NB4 (cell line): ENCODE results near the gene NALF2.

Experiments
- DNase-seq: peaks from one replicate; pipeline ENCODE4 v3.0.0; 2010; ENCODE audit warnings: low read depth
- H3K4me3 ChIP-seq: one replicate; pipeline ENCODE4 v1.5.1; 2011; ENCODE audit warnings: mild to moderate bottlenecking, low read depth, low read length, moderate library complexity
- CTCF ChIP-seq: IDR thresholded peaks from one replicate; pipeline ENCODE4 v1.5.1; 2012; ENCODE audit warnings: low read depth, low read length
- MAX ChIP-seq: IDR thresholded peaks from 2 replicates; pipeline ENCODE4 v1.6.1; 2011; ENCODE audit warnings: low read depth, low read length
- MYC ChIP-seq: IDR thresholded peaks from 2 replicates; pipeline ENCODE4 v1.6.1; 2011; ENCODE audit warnings: low read depth, low read length
- POLR2A ChIP-seq: IDR thresholded peaks from 2 replicates; pipeline ENCODE4 v1.6.1; 2011; ENCODE audit warnings: mild to moderate bottlenecking; ENCODE audit not compliant: insufficient read length; ENCODE audit errors: extremely low read depth

NALF2 gene

GRCh38 chrX:69503782-69504625 lies at the start of gene NALF2:
Gene NALF2 (plus strand): TSS chrX:69504326. CDS start chrX:69505283, 957 bp downstream.
- peak; percentile 12 for DNase-seq
- TF ChIP-seq CTCF (no peak), MYC (no peak), MAX (no peak), POLR2A (no peak)
- no peak within 1 kb of the TSS for H3K4me3 ChIP-seq

GRCh38 chrX:69457756-69458155 lies 46.4 kb upstream of the NALF2 start:
- no peak for DNase-seq
- H3K4me3 ChIP-seq = no peak overlapping the region
- TF ChIP-seq POLR2A (no peak), MYC (no peak), CTCF (no peak), MAX (no peak)

GRCh38 chrX:69466546-69466945 lies 37.6 kb upstream of the NALF2 start:
- DNase-seq = no peak
- TF ChIP-seq MAX = no peak
- TF ChIP-seq CTCF = no peak
- TF ChIP-seq MYC = no peak
- no peak for TF ChIP-seq POLR2A
- H3K4me3 ChIP-seq = no peak overlapping the region

- no peak overlapping the region for H3K4me3 ChIP-seq
- no peak for TF ChIP-seq POLR2A
- no peak for TF ChIP-seq CTCF
- no peak for TF ChIP-seq MYC
- no peak for TF ChIP-seq MAX
- no peak for DNase-seq
Observed at GRCh38 chrX:69469975-69470374, 34.2 kb upstream of the NALF2 start.

GRCh38 chrX:69489625-69490024 lies 14.5 kb upstream of the NALF2 start:
- no peak for DNase-seq
- no peak overlapping the region for H3K4me3 ChIP-seq
- no peak for TF ChIP-seq MAX
- TF ChIP-seq POLR2A = no peak
- TF ChIP-seq MYC = no peak
- no peak for TF ChIP-seq CTCF

GRCh38 chrX:69493193-69493592 lies 10.9 kb upstream of the NALF2 start:
- DNase-seq = peak; percentile 22
- H3K4me3 ChIP-seq = no peak overlapping the region
- TF ChIP-seq CTCF (peak; percentile 20), MAX (no peak), POLR2A (no peak)
